Trophoblast cell (in vitro differentiated cells and primary cell): ENCODE results near the gene PITPNM3.

Experiments used
- DNase-seq, 2 donors: peaks; one replicate each; pipeline ENCODE4 v3.0.0-alpha.2; 2016
- H2AFZ ChIP-seq: 2 replicates; pipeline ENCODE4 v1.6.1; 2013; ENCODE audit warnings: low read length, moderate library complexity, mild to moderate bottlenecking; ENCODE audit not compliant: insufficient read depth, poor library complexity
- H2AK5ac ChIP-seq: 2 replicates; pipeline ENCODE4 v1.6.1; 2013; ENCODE audit warnings: mild to moderate bottlenecking, low read length
- H2BK120ac ChIP-seq: 2 replicates; pipeline ENCODE4 v1.6.1; 2013; ENCODE audit warnings: low read length, mild to moderate bottlenecking, moderate library complexity; ENCODE audit not compliant: insufficient read depth, poor library complexity
- H2BK12ac ChIP-seq: 2 replicates; pipeline ENCODE4 v1.6.1; 2013; ENCODE audit warnings: mild to moderate bottlenecking, low read length, moderate library complexity
- H2BK5ac ChIP-seq: 2 replicates; pipeline ENCODE4 v1.6.1; 2013; ENCODE audit warnings: low read length, low read depth, moderate library complexity, mild to moderate bottlenecking; ENCODE audit not compliant: poor library complexity
- H3K14ac ChIP-seq: 2 replicates; pipeline ENCODE4 v1.6.1; 2013; ENCODE audit warnings: mild to moderate bottlenecking, low read length
- H3K18ac ChIP-seq: 2 replicates; pipeline ENCODE4 v1.6.1; 2013; ENCODE audit warnings: mild to moderate bottlenecking, low read length
- H3K23ac ChIP-seq: 2 replicates; pipeline ENCODE4 v1.6.1; 2013; ENCODE audit warnings: low read length
- H3K27ac ChIP-seq: 2 replicates; pipeline ENCODE4 v1.5.1; 2013; ENCODE audit warnings: low read depth, mild to moderate bottlenecking, inconsistent platforms, low read length, moderate library complexity
- H3K27me3 ChIP-seq: 2 replicates; pipeline ENCODE4 v1.6.1; 2013; ENCODE audit warnings: inconsistent platforms, mild to moderate bottlenecking, low read length, moderate library complexity; ENCODE audit not compliant: insufficient read depth
- H3K36me3 ChIP-seq, 2 experiments: 1 replicate in 1 of 2; 2 replicates in 1 of 2; pipeline ENCODE4 v1.6.1; 2013; ENCODE audit warnings: low read length in 2 of 2, mild to moderate bottlenecking in 2 of 2, moderate library complexity in 1 of 2; ENCODE audit not compliant: insufficient read depth in 2 of 2, control insufficient read depth in 1 of 2
- H3K4ac ChIP-seq: 2 replicates; pipeline ENCODE4 v1.6.1; 2013; ENCODE audit warnings: low read depth, mild to moderate bottlenecking, low read length, moderate library complexity
- H3K4me1 ChIP-seq, 2 experiments: 1 replicate in 1 of 2; 2 replicates in 1 of 2; pipeline ENCODE4 v1.6.1; 2013; ENCODE audit warnings: low read length in 2 of 2, mild to moderate bottlenecking in 2 of 2, moderate library complexity in 1 of 2; ENCODE audit not compliant: insufficient read depth in 2 of 2, control insufficient read depth in 1 of 2
- H3K4me2 ChIP-seq: 2 replicates; pipeline ENCODE4 v1.6.1; 2013; ENCODE audit warnings: inconsistent platforms, mild to moderate bottlenecking, low read length, moderate library complexity
- H3K4me3 ChIP-seq: 2 replicates; pipeline ENCODE4 v1.5.1; 2013; ENCODE audit warnings: mild to moderate bottlenecking, low read depth, low read length, inconsistent platforms
- H3K79me1 ChIP-seq: one replicate; pipeline ENCODE4 v1.6.1; 2013; ENCODE audit warnings: low read length
- H3K79me2 ChIP-seq: 2 replicates; pipeline ENCODE4 v1.6.1; 2013; ENCODE audit warnings: low read length, mild to moderate bottlenecking; ENCODE audit not compliant: control insufficient read depth, insufficient read depth, poor library complexity
- H3K9ac ChIP-seq: 2 replicates; pipeline ENCODE4 v1.6.1; 2013; ENCODE audit warnings: mild to moderate bottlenecking, low read length
- H3K9me3 ChIP-seq: 2 replicates; pipeline ENCODE4 v1.6.1; 2013; ENCODE audit warnings: low read depth, mild to moderate bottlenecking, control low read depth, inconsistent platforms, low read length; ENCODE audit not compliant: insufficient read depth
- H4K12ac ChIP-seq: 2 replicates; pipeline ENCODE4 v1.6.1; 2013; ENCODE audit warnings: low read depth, mild to moderate bottlenecking, low read length, moderate library complexity
- H4K8ac ChIP-seq: 2 replicates; pipeline ENCODE4 v1.6.1; 2013; ENCODE audit warnings: low read depth, mild to moderate bottlenecking, low read length, moderate library complexity
- H4K91ac ChIP-seq: one replicate; pipeline ENCODE4 v1.6.1; 2013; ENCODE audit warnings: low read depth, mild to moderate bottlenecking, low read length, moderate library complexity
- WGBS: extraction: QIAGEN DNeasy Blood & Tissue Kit; methylation state at CpG from one replicate; pipeline ENCODE4 v1.1.7; 2013; ENCODE audit warnings: missing lambda C conversion rate; ENCODE audit not compliant: insufficient read length, insufficient coverage; ENCODE audit errors: extremely low coverage; 5-methylcytosine and 5-hydroxymethylcytosine counted together

The PITPNM3 gene

GRCh38 chr17:6508519-6509030 is 47.8 kb downstream of the PITPNM3 start:
- H4K91ac ChIP-seq = no peak overlapping the region
- H3K4ac ChIP-seq = no peak overlapping the region
- H3K14ac ChIP-seq = no peak overlapping the region
- no peak overlapping the region for H4K12ac ChIP-seq
- no peak overlapping the region for H3K18ac ChIP-seq
- no peak overlapping the region for H2AK5ac ChIP-seq
- no CpG with 5 or more reads among the region's 15 CpGs for WGBS
- peaks cover 5 to 6% of the 10 kb centered on the region in 2 experiments for H3K4me1 ChIP-seq
- no peak overlapping the region for H4K8ac ChIP-seq
- no peaks in the 10 kb centered on the region for H3K36me3 ChIP-seq
- no peak overlapping the region for H3K9ac ChIP-seq
- H3K79me2 ChIP-seq = no peaks in the 10 kb centered on the region
- no peaks in the 10 kb centered on the region for H3K9me3 ChIP-seq
- H2AFZ ChIP-seq = no peak overlapping the region
- no peak overlapping the region for H2BK5ac ChIP-seq
- no peak for DNase-seq
- H3K79me1 ChIP-seq = no peaks in the 10 kb centered on the region
- no peak overlapping the region for H3K27ac ChIP-seq
- H3K4me2 ChIP-seq = no peak overlapping the region
- no peak overlapping the region for H2BK120ac ChIP-seq
- H3K4me3 ChIP-seq = no peak overlapping the region
- H3K27me3 ChIP-seq = no peaks in the 10 kb centered on the region
- no peak overlapping the region for H2BK12ac ChIP-seq
- H3K23ac ChIP-seq = no peak overlapping the region

- Histone ChIP-seq H3K79me1 (no peaks in the 10 kb centered on the region), H4K12ac (no peak overlapping the region), H3K4me3 (no peak overlapping the region), H2BK120ac (no peak overlapping the region), H3K79me2 (no peaks in the 10 kb centered on the region), H2AFZ (no peak overlapping the region), H4K91ac (no peak overlapping the region), H3K27me3 (no peaks in the 10 kb centered on the region), H3K9ac (no peak overlapping the region), H3K9me3 (no peaks in the 10 kb centered on the region), H3K4ac (no peak overlapping the region), H3K36me3 (no peaks in the 10 kb centered on the region), H3K27ac (no peak overlapping the region), H3K23ac (no peak overlapping the region), H3K14ac (no peak overlapping the region), H2AK5ac (no peak overlapping the region), H2BK12ac (no peak overlapping the region), H3K4me2 (no peak overlapping the region), H3K18ac (no peak overlapping the region), H3K4me1 (peaks cover 5 to 6% of the 10 kb centered on the region in 2 experiments), H4K8ac (no peak overlapping the region), H2BK5ac (no peak overlapping the region)
- DNase-seq = peak in 1 of 2 donors; percentile 2
- no CpG with 5 or more reads among the region's 12 CpGs for WGBS
Observed at GRCh38 chr17:6508016-6508415, 48.3 kb downstream of the PITPNM3 start.

GRCh38 chr17:6507535-6507934 is 48.8 kb downstream of the PITPNM3 start:
- no peak overlapping the region for H3K14ac ChIP-seq
- H3K4me1 ChIP-seq = peaks cover 5 to 6% of the 10 kb centered on the region in 2 experiments
- H3K79me2 ChIP-seq = no peaks in the 10 kb centered on the region
- H3K79me1 ChIP-seq = no peaks in the 10 kb centered on the region
- H2BK12ac ChIP-seq = no peak overlapping the region
- H3K23ac ChIP-seq = no peak overlapping the region
- no peak overlapping the region for H3K27ac ChIP-seq
- no peaks in the 10 kb centered on the region for H3K36me3 ChIP-seq
- no peak overlapping the region for H2BK5ac ChIP-seq
- no peak overlapping the region for H3K18ac ChIP-seq
- no peak overlapping the region for H2AK5ac ChIP-seq
- no peak overlapping the region for H3K4ac ChIP-seq
- no peak overlapping the region for H4K12ac ChIP-seq
- H2AFZ ChIP-seq = no peak overlapping the region
- no peak overlapping the region for H3K4me2 ChIP-seq
- peak; percentile 85 to 86 for DNase-seq
- H3K9ac ChIP-seq = no peak overlapping the region
- H4K8ac ChIP-seq = no peak overlapping the region
- H3K27me3 ChIP-seq = no peaks in the 10 kb centered on the region
- H4K91ac ChIP-seq = no peak overlapping the region
- no CpG with 5 or more reads among the region's 7 CpGs for WGBS
- no peak overlapping the region for H3K4me3 ChIP-seq
- no peak overlapping the region for H2BK120ac ChIP-seq
- H3K9me3 ChIP-seq = no peaks in the 10 kb centered on the region

- Histone ChIP-seq H4K91ac (no peak overlapping the region), H2BK120ac (no peak overlapping the region), H2BK12ac (no peak overlapping the region), H3K79me2 (no peaks in the 10 kb centered on the region), H3K23ac (no peak overlapping the region), H3K4ac (no peak overlapping the region), H3K14ac (no peak overlapping the region), H4K8ac (no peak overlapping the region), H3K9me3 (no peaks in the 10 kb centered on the region), H3K4me1 (peaks cover 5 to 6% of the 10 kb centered on the region in 2 experiments), H2AFZ (no peak overlapping the region), H3K27ac (no peak overlapping the region), H3K4me3 (no peak overlapping the region), H2AK5ac (no peak overlapping the region), H3K4me2 (no peak overlapping the region), H4K12ac (no peak overlapping the region), H3K18ac (no peak overlapping the region), H3K9ac (no peak overlapping the region), H3K36me3 (no peaks in the 10 kb centered on the region), H2BK5ac (no peak overlapping the region), H3K79me1 (no peaks in the 10 kb centered on the region), H3K27me3 (no peaks in the 10 kb centered on the region)
- peak in 1 of 2 donors; percentile 39 for DNase-seq
- WGBS = no CpG with 5 or more reads among the region's 5 CpGs
Observed at GRCh38 chr17:6506679-6507231, 49.6 kb downstream of the PITPNM3 start.
